Stimulated activated CD8-positive, alpha-beta memory T cell treated with anti-CD3 and anti-CD28 coated beads, Interleukin-12 subunit alpha, Interleukin-12 subunit beta, amount 100 ng/mL, for 24 hours (primary cell): ENCODE results near the gene MAST4.

Experiments
- DNase-seq: peaks from one replicate; pipeline ENCODE4 v3.0.0-alpha.2; 2020; ENCODE audit errors: extremely low read depth

The MAST4 gene

DNA sequence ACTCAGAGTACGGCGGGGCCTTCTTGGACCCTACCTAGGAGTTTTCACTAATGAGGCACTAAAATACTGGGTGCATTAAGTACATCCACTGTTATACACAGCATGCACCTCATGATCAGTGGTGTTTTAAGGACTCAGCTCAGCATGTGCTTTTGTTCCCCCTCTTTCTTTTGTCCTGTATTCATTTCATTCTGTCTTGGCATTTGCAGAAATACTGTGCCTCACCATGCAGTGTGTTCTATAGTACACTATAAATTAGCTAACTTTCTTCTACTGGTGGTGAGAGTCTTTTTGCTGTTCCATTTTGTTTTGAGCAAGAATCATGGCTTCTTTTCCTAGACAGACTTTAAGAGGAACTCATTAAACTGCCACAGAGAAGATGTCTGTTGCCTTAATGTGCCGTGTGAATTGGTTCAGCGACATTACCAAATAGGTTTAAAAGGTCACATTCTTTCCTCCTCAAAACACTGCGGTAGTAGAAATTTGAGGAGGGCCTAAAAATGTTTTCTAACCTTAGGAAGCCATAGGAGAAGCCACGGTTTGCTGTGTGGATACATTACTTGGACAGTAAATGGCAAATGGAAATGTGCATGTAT is 276.6 kb downstream of the MAST4 start:
- no peak for DNase-seq

DNA sequence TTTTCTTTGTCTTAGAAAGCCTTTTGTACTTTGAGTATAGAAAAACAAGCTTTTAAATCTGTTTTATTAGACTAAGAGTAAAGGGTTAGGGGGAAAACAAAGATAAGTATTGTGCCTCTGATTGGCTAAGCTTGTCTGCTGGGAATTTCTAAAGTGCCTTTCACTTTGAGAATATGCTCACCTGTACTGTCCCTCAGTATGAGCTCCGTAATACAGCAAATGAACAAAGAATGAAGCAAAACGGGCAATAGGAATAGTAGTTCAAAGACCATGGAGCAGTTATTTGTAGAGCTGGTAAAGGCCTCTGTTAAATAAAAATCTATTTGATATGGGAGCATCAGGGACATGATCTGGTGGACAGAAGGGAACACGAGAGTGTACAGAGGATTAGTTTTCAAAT is 277.8 kb downstream of the MAST4 start:
- DNase-seq, result no peak

DNA sequence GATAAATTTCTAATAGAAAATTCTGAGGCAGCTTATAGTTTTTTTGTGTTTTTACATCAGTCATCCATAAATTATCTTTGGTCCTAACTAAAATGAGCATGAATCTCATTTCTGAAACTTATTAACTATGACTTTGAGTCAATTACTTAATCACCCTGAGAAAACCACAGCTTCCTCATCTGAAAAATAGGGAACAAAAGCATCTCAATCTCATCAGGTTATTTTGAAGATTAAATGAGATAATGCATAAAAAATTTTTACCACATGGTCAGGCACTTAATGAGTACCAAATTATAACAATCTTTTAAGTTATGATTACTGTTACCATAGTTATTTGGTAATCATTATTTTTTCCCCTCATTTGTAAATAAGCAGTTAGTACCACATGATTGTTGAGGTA is 279.1 kb downstream of the MAST4 start:
- DNase-seq, result no peak

DNA sequence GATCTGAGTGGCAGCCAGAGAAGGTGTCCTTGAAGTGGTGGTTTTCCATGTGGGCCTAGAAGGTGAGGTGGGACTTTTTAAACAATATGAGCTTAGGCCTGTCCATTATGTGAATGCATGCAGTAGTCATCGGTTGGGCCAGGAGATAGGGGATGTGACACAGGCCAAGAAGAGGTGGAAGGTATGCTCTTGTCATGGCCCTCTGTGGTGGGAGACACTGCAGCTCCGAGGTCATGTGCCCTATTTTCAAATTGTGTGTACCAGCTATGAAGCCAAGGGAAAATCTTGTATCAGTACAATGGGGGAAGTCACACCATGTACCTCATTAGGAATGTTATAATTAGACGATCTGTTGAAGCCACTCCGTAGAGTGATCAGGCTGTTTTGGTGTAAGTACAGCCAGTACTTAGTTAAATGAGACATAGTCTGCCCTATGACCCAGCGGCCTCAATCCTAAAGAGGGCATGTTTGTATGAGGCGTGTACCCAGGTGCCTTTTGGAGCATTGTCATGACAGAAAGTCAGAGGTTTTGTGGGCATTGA is 280.1 kb downstream of the MAST4 start:
- DNase-seq, result no peak

DNA sequence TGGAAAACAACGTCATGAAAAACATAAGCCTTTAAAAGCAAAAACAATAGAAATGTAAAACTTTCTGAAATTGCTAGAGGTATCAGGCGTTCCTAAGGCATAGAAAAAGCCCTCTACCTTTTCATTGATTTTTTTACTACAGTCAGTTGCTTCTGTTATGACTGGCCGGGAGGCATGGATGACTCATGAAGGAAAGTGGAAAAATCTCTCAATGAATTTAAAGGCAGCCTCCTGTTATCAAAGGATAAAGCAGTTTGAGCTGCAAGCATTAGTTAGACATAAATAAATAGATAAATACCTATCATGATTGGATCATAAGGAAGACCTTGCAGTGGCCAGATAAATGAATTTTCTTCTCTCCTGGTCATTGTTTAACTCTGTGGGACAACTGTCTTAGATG is 281.6 kb downstream of the MAST4 start:
- no peak for DNase-seq

DNA sequence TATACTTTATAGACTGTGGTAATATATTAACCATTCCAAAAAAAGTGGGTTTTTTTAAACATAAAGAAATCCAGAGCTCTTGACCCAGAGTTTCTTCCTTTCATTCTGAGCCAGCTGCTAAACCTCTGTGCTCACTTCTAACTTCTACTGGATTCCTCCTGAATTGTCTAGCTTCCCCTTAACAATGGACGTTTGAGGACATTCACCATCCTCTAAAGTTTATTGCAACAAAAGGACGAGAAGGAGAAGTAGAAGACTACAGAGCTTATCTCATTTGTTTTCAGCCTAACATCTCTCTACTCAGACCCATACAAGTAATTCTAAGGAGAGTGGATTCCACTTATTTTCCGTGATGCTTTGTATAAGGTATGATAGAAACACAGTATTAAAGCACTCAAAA is 284.2 kb downstream of the MAST4 start:
- DNase-seq, result no peak

DNA sequence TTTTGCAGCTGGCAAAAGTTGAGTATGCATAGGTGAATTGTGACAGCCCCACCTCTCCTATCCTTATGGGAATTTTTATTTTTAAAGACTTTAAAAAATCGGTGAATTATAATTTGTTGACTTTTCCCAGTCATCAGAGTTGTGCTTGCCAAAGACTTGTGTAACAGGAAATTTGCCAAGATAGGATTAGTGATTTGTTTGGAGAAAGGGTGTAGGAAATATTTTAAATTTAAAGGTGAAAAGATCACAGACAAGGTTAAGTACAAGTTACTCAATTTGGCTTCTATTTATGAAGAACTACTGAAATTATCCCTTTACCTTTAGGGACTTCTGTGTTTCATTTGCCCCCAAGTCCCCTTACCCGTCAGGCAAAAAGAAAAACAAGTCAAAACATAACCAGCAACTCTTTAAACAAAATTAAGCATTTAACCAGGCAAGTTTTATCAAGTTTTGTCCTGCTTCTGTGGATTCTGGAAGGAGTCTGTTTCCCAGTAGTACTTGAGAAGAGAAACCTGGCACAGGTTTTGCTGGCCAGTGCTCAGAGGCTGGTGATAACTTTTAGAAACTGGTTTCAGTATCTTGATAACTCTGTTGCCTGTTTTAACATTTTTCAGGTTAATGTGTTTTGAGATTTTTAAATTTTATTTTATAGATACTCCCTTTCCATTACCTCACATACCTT is 285.4 kb downstream of the MAST4 start:
- no peak for DNase-seq

DNA sequence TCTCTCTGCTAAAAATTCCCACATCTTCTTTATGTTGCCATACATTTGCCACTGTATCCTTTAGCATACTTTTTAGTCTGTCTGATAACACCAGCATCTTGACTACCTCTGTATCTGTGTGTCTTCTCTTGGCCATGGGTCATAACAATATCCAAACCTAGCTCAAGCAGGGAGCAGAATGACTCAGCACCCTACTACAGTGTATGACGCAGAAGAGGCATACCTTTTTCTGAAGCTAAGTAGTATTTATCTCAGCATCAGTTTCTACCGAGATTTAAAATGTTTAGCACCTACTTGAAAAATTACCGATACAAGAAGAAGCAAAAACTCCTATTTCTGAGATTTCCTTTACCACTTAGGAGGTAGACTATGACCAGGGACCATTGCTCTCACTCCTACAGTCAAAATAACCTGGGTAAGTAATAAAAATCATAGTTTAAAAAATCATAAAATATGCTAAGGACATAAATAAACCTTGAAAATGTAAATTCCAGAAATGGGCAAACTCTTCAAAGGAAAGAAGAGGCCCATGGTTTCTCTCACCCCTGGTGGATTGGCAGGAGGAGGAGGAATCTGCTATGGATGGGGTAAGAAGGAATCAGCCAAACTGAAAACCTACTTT is 286.5 kb downstream of the MAST4 start:
- no peak for DNase-seq

DNA sequence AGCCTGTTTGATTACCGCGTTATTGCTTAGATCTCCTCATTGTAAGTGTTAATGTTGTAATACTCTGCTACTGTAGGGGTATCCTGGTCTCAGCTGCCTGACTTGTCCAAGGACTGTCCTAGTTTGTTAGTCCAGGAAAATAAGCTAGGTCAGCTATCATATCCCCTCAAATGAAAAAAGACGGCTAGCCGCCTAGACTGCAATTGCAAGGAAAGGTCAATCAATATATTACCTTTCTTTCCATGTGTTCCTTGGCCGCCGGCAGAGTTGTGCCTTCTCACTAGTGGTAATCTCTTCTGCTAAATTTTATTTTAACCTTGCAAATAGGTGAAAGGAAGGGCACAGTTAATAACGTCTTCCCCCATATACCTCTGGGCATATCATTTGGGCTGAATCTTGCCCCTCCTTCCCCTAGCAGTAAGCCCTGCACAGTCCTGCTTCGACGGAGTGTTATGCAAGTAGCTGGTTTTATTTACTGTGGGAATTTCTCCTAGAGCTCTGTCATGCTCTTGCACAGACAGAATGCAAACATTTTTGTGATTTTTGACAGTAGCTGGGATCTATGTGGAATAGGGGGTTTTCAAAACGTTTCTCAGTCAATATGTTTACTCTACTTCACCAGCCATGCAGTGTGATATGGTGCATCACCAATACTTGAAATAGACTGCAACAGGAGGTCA is 288.5 kb downstream of the MAST4 start:
- no peak for DNase-seq

DNA sequence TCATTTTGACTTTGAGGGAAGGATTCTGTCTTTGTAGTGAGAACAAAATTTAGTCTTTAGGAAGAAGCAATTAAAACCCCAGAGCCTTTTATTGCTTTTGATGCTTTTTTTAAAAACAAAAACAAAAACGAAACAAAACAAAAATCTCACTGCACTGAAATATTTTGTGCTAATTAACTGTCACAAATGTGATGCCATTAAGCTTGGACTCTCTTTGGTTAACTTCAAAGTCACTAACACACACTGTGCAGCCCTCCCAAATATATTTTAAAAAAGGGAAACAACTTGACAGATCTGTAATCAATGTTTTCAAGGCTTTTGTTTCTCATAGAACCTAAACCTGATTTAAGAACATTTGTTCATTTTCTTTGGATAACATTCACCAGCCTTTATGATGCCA is 290.7 kb downstream of the MAST4 start:
- no peak for DNase-seq

DNA sequence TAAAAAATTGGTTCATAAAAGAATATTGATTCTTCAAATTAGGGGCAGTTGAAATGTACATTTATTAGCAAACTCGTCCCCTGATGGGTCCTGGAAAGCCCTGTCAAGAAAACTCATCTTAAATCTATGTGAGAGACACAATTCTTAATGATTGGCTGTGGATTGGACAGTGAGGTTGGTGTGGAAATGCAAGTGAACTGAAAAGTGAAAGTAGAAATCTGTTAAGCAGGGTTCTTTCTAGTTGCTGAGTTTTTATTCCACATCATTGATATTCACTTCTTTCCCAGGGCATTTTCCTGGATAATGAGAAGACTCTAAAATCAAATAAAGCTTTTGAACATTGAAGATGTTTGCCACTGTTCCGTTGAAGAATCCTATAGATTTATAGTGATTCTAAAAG is 292.4 kb downstream of the MAST4 start:
- no peak for DNase-seq

DNA sequence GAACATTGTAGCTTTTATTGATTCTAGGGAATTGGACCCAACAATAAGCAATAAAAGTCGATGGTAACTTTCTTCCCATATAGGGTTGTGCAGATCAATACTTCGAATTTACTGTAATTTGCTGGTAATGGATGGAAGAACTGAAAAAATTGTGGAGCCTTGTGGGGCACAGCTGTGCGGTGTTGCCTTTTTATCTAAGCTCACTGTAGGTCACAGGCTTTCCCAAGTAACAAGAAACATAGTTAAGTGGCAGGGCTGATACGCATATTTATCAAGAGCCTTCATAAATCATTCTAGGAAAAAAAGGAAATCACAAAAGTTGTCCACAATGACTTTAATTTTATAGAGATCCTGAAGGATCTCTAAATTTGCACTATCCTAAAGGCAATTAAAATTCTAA is 292.9 kb downstream of the MAST4 start:
- no peak for DNase-seq

DNA sequence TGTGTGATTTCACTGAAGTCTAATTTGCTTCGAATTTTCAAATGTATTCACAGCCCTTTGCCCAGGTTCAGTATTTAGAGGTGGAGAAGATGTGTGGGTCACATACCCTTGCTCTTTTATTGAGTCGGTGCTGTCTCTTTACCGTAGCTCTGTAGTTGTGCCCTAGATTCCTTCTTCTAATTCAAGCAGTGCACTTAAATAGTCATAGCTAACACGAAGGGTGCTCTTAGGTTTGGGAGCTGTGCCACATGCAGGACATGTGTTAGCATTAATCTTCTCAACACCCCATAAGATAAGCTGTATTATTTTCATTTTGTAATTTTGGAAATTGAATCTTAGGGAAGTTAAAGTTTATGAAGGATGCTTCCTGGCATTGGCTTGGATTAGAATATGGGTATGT is 293.3 kb downstream of the MAST4 start:
- DNase-seq, result no peak

DNA sequence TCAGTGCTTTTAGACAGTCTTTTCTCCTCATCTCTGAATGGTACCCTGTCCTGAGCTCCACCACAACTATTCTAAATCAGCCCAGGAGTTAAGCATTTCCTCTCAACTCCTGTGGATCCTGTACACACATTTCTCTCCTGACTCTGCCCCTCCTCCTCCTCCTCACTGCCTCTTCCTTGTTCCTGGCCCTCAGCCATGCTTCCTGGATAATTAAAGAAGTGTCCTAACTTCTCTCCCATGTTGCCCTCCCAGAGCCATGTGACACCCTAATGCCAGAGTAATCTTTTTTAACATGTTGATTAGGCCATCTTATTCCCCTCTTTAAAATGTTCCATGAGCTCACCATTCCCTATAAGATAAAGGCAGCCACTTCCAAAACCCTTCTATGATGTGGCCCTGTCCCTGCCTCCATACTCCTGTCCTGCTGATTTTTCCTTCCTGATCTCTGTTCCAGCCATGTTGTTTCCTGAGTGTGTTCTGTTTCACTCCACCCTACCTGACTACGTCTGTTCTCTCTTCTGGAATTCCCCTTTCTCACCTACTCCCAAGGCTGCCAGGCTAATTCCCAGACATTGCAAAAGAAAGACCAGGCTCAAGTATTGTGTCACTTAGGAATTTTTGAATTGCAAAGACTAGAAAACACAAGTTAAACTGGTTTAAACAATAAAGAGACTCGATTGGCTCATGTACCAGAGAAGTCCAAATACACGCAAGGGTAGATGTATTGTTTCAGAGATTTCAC is 295.2 kb downstream of the MAST4 start:
- no peak for DNase-seq

DNA sequence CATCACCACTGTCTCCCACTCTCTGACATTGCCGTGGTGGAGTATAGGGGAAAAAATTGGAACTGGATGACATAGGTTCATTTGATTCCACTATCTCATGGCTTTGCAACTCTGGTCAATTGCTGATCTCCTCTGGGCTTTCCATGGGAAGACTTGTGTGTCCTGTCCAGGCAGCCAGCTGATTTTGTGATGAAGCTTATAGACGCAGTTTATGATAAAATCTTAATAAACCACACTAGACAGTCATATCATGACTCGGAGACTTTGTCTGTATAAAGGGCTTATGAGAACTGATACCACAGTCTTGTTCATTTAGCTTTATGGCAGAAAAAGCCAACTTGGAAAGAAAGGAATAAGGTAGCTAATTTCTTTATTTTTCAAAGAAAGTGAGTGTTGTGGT is 296.5 kb downstream of the MAST4 start:
- DNase-seq, result no peak

DNA sequence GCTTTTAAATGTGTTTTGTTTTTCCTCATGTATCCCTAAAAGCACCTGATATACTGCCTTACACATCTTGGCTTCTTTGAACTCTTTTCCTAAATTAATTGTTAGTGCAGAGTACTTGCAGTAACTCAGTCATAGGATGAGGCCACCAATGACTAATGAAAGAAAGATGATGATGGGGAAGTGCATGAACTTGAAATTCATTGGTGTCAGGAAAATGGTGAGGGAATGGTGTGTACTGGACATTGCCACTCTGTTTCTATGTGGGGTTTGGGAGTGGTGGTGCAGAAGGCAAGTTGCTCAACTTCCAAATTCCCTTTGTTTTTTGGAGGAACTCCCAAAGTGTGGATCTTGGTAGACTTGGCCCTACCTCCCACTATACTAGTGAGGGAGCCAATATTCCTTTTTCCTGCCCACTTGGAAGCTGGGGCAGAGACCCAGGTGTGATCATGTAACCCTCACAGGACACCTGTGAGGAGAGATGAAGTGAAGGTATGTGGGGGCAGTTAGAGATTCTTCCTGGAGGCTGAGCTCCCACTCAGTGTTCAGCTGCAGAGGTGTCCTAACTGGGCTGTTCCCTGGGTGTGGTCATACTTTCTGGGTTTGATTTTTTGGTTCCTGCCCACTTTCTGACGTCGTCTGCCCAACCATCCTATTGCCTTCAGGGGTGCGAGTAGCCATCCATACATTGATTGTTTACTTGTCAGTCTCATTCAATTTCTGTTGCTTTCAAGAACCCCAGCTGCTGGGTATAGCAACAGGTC is 298.5 kb downstream of the MAST4 start:
- no peak for DNase-seq

DNA sequence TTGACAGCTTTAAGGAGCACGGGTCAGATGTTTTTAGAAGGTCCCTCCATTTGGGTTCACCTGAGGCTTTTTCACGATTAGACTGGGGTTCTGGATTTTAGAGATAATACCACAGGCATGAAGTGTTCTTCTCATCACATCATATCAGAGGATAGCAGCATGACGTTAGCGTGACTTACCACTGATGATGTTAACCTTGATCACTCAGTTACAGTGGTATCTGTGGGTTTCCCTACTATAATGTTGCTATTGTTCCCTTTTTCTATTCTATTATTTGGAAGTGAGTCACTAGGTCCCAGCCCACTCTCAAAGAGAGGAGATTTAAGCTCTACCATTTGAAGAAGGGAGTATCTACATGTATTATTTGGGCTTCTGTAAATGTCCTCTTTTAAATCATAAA is 300.0 kb downstream of the MAST4 start:
- DNase-seq, result no peak

DNA sequence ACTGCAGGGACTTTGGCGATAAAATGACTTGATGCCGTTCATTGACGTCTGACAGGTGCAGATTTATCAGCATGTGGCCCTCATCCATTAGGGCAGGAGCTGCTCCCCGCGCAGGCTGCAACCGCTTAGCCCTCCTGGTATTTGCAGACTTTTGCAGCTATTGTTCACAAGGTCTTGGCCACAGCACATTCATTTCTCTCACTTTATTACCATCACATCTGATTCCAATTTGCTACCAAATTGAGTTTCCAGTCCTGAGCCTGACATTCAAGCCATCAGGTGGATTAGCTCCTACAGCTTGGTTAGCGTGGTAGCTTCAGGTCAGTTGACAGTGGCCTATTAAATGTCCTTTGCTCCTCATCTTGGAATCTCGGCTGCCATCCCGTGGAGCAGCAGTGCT is 301.2 kb downstream of the MAST4 start:
- no peak for DNase-seq

DNA sequence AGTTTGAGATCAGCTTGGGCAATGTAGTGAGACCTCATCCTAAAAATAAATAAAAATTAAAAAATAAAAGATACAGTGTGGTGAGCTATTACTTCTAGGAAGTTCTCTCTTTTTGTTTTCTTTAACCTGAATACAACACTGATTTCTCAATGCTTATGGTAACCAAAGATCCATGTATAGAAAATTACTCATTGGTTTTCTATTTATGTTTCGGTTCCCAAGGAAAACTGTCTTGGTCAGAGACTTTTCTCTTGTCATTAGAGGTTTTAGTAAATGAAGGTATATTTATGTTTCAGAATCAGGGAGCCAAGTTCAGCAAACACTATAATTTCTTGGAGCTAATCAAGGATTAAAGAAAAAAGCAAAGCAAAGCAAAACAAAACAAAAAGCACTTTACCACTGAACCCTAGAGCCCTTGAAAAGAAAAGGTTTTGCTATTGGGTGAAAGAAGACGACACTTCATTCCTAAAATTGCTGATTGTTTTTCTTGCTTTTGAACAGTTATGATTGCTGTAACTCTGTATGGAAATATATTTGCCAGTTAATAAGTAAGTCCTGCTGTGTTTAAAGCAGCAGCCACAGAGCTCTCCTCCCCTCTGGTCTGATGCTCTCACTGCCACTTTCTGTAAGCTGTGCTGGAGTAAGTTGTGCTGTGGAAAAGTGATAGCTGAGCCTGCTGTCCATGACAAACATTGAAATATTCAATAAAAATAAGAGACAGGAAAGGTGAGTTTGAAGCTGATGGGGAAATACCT is 302.2 kb downstream of the MAST4 start:
- no peak for DNase-seq

DNA sequence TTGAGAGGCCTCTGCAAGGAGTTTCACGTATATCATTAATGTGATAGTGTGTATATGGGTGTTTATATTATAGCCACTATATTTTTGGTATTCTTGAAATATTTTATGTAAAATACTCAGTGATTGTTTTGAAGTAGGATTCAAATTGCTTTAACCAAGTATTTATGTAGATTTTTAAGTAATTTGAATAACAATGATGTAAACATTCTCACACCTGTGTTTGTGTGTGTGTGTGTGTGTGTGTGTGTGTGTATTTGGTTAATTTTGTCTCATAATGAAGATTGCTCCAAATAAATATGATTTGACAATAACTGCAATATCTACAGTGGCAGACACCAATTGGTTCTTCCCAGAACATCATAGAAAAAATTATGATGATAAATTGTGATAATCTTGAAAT is 307.0 kb downstream of the MAST4 start:
- no peak for DNase-seq

DNA sequence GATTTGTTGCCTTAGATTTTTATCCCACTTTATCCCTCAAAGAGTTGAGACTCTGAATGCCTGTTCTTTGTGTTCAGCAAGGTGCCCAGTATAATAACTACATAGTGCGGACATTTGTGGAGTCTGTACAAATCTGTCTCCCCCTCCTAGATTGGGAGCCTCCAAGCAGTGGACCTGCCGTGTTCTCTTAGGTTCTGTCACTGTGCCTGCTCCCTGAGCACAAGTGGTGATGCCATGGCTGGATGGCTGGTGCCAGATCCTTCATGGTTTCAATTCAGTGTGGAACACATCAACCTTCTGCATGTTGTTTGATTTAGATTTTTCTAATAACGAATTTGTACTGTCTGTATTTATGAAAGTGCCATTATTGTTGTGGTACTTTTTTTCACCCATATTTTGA is 307.5 kb downstream of the MAST4 start:
- DNase-seq, result no peak
